ENCODE results near the gene ATP13A3. TPM values are rescaled to one million over a fixed set of nuclear protein-coding genes. Genes with fewer than 3 reads are reported as not detected.
A peak's percentile ranks its signal among the peaks of the same experiment; 100 is the strongest.
"Not testable (repeated sequence)": the region's sequence is repeated elsewhere in the genome, so short reads cannot be mapped to it uniquely, and the experiment has no call there.

Gene ATP13A3
- 4.2 TPM for polyA plus RNA-seq

GRCh38 chr3:194486540-194487288, at the start of gene ATP13A3:
TSS of gene ATP13A3 (minus strand) at chr3:194487002. CDS start at chr3:194462190, 24,812 bp downstream.
- peaks cover 0 to 1% (median 0%) of the 10 kb centered on the region in 3 donors for H3K9me3 Mint-ChIP-seq
- H3K4me1 Mint-ChIP-seq: peaks cover 29 to 39% (median 32%) of the 10 kb centered on the region in 3 donors
- H3K36me3 Mint-ChIP-seq: peaks cover 2% of the 10 kb centered on the region
- H3K27me3 Mint-ChIP-seq: no peaks in the 10 kb centered on the region
- peak within 1 kb of the TSS; percentile 90 to 98 (median 96) for H3K4me3 Mint-ChIP-seq
- H3K27ac Mint-ChIP-seq: peak within 1 kb of the TSS; percentile 78 to 99 (median 94)

- not testable (repeated sequence) for H3K27me3 Mint-ChIP-seq
Measured at GRCh38 chr3:194535199-194535598, 48.4 kb upstream of the ATP13A3 start.

GRCh38 chr3:194534243-194534642, 47.4 kb upstream of the ATP13A3 start:
- H3K27me3 Mint-ChIP-seq: peaks cover 5% of the 10 kb centered on the region
- peaks cover 7% of the 10 kb centered on the region for H3K36me3 Mint-ChIP-seq
- H3K4me3 Mint-ChIP-seq: no peak overlapping the region
- no peak overlapping the region for H3K27ac Mint-ChIP-seq
- no peaks in the 10 kb centered on the region for H3K4me1 Mint-ChIP-seq
- H3K9me3 Mint-ChIP-seq: peaks cover 0 to 9% (median 6%) of the 10 kb centered on the region in 3 donors

More at GRCh38 chr3:194535199-194535598, 48.4 kb upstream of the ATP13A3 start:
- not testable (repeated sequence) for H3K9me3 Mint-ChIP-seq, H3K27ac Mint-ChIP-seq, H3K4me1 Mint-ChIP-seq, H3K4me3 Mint-ChIP-seq, H3K36me3 Mint-ChIP-seq

- Mint-ChIP-seq H3K27ac (peak overlapping the region in 1 of 3 donors; percentile 39), H3K9me3 (peaks cover 0 to 7% (median 6%) of the 10 kb centered on the region in 3 donors), H3K27me3 (peaks cover 5% of the 10 kb centered on the region)
Measured at GRCh38 chr3:194532591-194532990, 45.8 kb upstream of the ATP13A3 start.

GRCh38 chr3:194527726-194528125, 40.9 kb upstream of the ATP13A3 start:
- peaks cover 5 to 6% (median 5%) of the 10 kb centered on the region in 3 donors for H3K4me1 Mint-ChIP-seq
- H3K36me3 Mint-ChIP-seq: peaks cover 2% of the 10 kb centered on the region
- H3K27me3 Mint-ChIP-seq: peaks cover 3% of the 10 kb centered on the region
- no peak overlapping the region for H3K4me3 Mint-ChIP-seq
- no peaks in the 10 kb centered on the region for H3K9me3 Mint-ChIP-seq
- no peak overlapping the region for H3K27ac Mint-ChIP-seq

More at GRCh38 chr3:194532591-194532990, 45.8 kb upstream of the ATP13A3 start:
- no peak overlapping the region for H3K4me3 Mint-ChIP-seq
- H3K36me3 Mint-ChIP-seq: peaks cover 7% of the 10 kb centered on the region
- H3K4me1 Mint-ChIP-seq: peaks cover 0 to 5% (median 0%) of the 10 kb centered on the region in 3 donors

- Mint-ChIP-seq H3K36me3 (peaks cover 2% of the 10 kb centered on the region), H3K27ac (no peak overlapping the region), H3K9me3 (no peaks in the 10 kb centered on the region), H3K27me3 (peaks cover 3% of the 10 kb centered on the region), H3K4me3 (no peak overlapping the region), H3K4me1 (peaks cover 5 to 6% (median 5%) of the 10 kb centered on the region in 3 donors)
Measured at GRCh38 chr3:194526164-194526563, 39.4 kb upstream of the ATP13A3 start.

- Mint-ChIP-seq H3K27ac (no peak overlapping the region), H3K27me3 (peaks cover 4% of the 10 kb centered on the region), H3K4me1 (peaks cover 0 to 8% (median 5%) of the 10 kb centered on the region in 3 donors), H3K9me3 (no peaks in the 10 kb centered on the region), H3K36me3 (peaks cover 4% of the 10 kb centered on the region), H3K4me3 (no peak overlapping the region)
Measured at GRCh38 chr3:194522579-194523046, 35.8 kb upstream of the ATP13A3 start.

- Mint-ChIP-seq H3K9me3 (no peaks in the 10 kb centered on the region), H3K27ac (no peak overlapping the region), H3K4me3 (no peak overlapping the region), H3K27me3 (peaks cover 4% of the 10 kb centered on the region), H3K4me1 (peaks cover 0 to 4% (median 3%) of the 10 kb centered on the region in 3 donors), H3K36me3 (peaks cover 4% of the 10 kb centered on the region)
Measured at GRCh38 chr3:194521510-194522260, 34.9 kb upstream of the ATP13A3 start.

- H3K9me3 Mint-ChIP-seq, H3K36me3 Mint-ChIP-seq, H3K4me3 Mint-ChIP-seq, H3K4me1 Mint-ChIP-seq, H3K27me3 Mint-ChIP-seq: not testable (repeated sequence)
- H3K27ac Mint-ChIP-seq: peak overlapping the region in 1 of 3 donors; percentile 28
Measured at GRCh38 chr3:194520682-194521162, 33.9 kb upstream of the ATP13A3 start.

- not testable (repeated sequence) for H3K27ac Mint-ChIP-seq, H3K27me3 Mint-ChIP-seq, H3K9me3 Mint-ChIP-seq, H3K36me3 Mint-ChIP-seq, H3K4me3 Mint-ChIP-seq, H3K4me1 Mint-ChIP-seq
Measured at GRCh38 chr3:194520201-194520600, 33.4 kb upstream of the ATP13A3 start.

- H3K9me3 Mint-ChIP-seq: no peaks in the 10 kb centered on the region
- H3K4me3 Mint-ChIP-seq: no peak overlapping the region
- H3K27me3 Mint-ChIP-seq: peaks cover 3% of the 10 kb centered on the region
- H3K36me3 Mint-ChIP-seq: peaks cover 6% of the 10 kb centered on the region
- H3K27ac Mint-ChIP-seq: no peak overlapping the region
- H3K4me1 Mint-ChIP-seq: peaks cover 0 to 2% (median 0%) of the 10 kb centered on the region in 3 donors
Measured at GRCh38 chr3:194518652-194519051, 31.9 kb upstream of the ATP13A3 start.

GRCh38 chr3:194517333-194517732, 30.5 kb upstream of the ATP13A3 start:
- Mint-ChIP-seq H3K27ac (no peak overlapping the region), H3K27me3 (peaks cover 1% of the 10 kb centered on the region), H3K36me3 (peaks cover 6% of the 10 kb centered on the region), H3K4me3 (no peak overlapping the region), H3K4me1 (peaks cover 0 to 2% (median 0%) of the 10 kb centered on the region in 3 donors), H3K9me3 (no peaks in the 10 kb centered on the region)

- no peaks in the 10 kb centered on the region for H3K27me3 Mint-ChIP-seq
- H3K9me3 Mint-ChIP-seq: no peaks in the 10 kb centered on the region
- no peaks in the 10 kb centered on the region for H3K4me1 Mint-ChIP-seq
- H3K4me3 Mint-ChIP-seq: no peak overlapping the region
- peaks cover 3% of the 10 kb centered on the region for H3K36me3 Mint-ChIP-seq
- no peak overlapping the region for H3K27ac Mint-ChIP-seq
Measured at GRCh38 chr3:194514626-194515025, 27.8 kb upstream of the ATP13A3 start.

- no peak overlapping the region for H3K4me3 Mint-ChIP-seq
- no peaks in the 10 kb centered on the region for H3K27me3 Mint-ChIP-seq
Measured at GRCh38 chr3:194512895-194513601, 26.2 kb upstream of the ATP13A3 start.

More at GRCh38 chr3:194512895-194513601, 26.2 kb upstream of the ATP13A3 start:
- H3K27ac Mint-ChIP-seq: peak overlapping the region in 1 of 3 donors; percentile 53
- no peaks in the 10 kb centered on the region for H3K4me1 Mint-ChIP-seq
- H3K9me3 Mint-ChIP-seq: no peaks in the 10 kb centered on the region
- peaks cover 3% of the 10 kb centered on the region for H3K36me3 Mint-ChIP-seq

Data from IgD-negative memory B cell (primary cell).